Middle frontal gyrus (tissue), 1 donor: ENCODE measurements around the gene MICU2.

Source experiments
- DNase-seq: peaks from one replicate; pipeline ENCODE4 v3.0.0-alpha.2; 2015; ENCODE audit warnings: low spot score; ENCODE audit errors: extremely low spot score

MICU2 gene

GRCh38 chr13:21546372-21546771, 57.6 kb downstream of the MICU2 start:
- no peak for DNase-seq

- DNase-seq, result no peak
These were observed 59.5 kb downstream of the MICU2 start for GRCh38 chr13:21544515-21544914.

GRCh38 chr13:21542563-21542962, 61.4 kb downstream of the MICU2 start:
- DNase-seq, result no peak

DNA sequence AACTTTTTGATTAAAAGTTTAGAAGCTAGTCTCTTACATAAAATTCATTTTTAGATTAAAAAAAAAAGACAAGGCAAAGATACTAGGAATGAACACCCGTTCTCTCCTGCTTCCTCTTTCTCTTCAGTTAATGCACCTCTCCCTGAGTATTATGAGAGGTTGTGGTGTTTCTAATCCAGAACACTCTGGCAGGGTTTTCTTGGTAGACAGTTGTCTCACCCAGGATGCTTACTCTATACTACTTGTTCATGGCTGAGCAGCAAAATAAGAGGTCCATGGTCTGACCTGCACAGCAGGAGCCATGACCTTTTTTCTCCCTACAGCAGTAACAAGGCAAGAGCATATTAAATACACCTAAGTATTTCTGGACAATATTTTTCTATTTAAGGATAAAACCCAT, 62.0 kb downstream of the MICU2 start:
- no peak for DNase-seq

DNA sequence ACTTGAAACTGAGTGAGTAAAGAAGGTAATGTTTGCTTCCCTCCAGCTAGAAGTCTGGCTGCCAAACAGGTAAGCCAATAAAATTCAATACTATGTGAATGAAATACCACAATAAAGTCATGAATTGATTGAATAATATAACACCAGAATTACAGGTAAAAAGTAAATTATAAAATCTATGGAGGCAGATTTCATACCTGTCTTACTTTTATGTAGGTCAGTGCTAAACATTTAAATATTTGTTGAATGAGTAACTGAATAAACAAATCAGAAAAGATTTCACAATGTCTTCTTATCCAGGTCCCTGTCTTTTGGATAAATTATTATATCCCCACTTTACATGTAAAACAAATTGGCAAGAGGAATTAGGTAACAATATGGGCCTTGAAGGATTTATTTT, 62.7 kb downstream of the MICU2 start:
- DNase-seq, result no peak

DNA sequence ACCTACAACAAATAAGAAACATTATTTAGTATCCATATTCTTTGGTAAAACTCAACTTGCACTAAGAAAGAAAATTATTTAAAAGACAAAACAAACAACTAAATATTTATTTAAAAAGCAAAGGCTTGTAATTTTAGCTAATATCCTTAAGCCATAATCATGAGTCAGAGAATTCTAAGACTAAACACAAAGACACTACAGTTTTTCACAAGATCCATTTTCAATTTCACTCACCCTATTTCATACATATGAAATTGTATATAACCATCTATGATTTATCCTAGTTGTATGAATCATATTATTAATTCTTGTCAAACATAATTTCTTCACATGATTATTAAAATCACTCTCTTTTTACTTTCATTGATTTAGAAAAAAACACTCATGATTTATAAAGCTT, 64.3 kb downstream of the MICU2 start:
- DNase-seq, result no peak

DNA sequence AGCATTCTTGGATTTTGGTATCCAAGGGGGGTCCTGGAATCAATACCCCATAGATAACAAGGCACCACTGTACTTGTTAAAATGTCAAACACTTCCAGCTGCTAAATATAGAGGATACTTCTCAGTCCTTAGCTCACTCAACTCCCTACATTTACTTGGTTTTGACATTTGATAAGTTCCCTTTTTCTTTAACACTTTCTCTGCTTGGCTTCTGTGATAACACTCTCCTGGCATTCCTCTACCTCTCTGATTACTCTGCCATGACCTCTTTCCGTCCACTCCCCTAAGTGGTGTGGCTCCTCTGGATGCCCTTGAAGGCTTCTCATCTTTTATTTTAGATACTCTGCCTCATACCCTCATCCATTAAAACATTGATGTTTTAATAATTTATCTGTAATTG, 65.2 kb downstream of the MICU2 start:
- DNase-seq, result no peak

DNA sequence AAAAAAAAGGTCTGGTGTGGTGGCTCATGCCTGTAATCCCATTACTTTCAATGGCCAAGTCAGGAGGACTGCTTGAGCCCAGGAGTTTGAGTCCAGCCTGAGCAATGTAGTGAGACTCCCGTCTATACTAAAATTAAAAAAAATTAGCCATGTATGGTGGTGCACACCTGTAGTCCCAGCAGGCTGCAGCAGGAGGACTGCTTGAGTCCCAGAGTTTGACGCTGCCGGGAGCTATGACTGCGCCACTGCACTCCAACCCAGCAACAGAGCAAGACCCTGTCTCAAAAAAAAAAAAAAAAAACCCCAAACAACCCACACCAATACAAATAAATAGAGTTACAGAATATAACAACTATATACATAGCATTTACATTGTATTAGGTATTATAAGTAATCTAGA, 65.7 kb downstream of the MICU2 start:
- no peak for DNase-seq

GRCh38 chr13:21537105-21537504, 66.9 kb downstream of the MICU2 start:
- no peak for DNase-seq

DNA sequence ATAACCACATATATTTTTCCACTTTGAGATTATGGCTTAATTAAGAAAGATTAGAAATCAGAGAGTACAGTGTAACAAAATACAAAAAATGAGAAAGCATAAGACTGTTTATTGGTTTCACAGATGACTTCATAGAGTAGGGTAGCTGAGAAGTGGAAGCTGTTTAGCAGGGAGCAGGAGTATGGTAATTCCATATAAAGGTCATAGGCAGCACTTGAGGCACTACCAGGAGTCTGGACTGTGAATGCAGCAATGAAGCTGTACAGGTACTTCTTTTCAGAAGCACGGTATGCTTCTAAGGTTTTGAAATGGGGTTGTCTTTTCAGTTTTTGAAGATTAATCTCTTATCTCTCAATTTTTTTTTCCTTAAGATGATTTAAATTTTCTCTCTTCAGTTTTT, 69.2 kb downstream of the MICU2 start:
- DNase-seq, result no peak

DNA sequence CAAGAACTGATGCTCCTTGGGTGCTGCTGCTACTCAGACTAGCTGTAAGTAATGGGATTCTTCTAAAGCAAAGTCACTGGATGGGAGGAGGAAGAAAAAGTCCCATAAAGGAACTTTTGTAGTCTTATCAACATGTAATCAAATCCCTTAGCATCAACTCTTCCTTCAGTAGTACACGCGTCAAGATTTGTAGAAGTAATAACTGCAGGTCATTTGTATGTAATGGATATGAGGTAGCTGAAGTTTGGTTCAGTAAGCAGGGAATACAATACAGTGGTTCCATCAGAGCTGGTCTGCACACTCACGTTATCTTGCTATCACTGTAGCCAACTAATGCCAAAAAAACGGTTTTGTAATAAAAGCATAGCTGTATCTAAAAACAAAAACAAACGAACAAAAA, 72.5 kb downstream of the MICU2 start:
- DNase-seq, result no peak

DNA sequence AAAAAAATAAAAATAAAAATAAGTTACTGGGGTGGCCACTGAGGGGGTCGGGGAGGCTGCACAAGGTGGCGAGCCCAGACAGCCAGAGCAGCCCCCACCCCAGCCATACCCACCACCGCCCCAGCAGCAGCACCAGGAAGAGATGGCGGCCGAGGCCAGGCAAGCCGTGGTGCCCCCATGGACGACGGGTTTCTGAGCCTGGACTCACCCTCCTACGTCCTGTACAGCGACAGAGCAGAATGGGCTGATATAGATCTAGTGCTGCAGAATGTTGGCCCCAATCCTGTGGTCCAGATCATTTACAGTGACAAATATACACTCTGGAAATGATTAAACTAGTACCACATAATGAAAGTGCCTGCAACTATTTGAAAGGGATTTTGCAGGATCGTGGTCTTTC, 73.3 kb downstream of the MICU2 start:
- DNase-seq, result no peak

GRCh38 chr13:21529146-21529893, 74.7 kb downstream of the MICU2 start:
- DNase-seq, result no peak

DNA sequence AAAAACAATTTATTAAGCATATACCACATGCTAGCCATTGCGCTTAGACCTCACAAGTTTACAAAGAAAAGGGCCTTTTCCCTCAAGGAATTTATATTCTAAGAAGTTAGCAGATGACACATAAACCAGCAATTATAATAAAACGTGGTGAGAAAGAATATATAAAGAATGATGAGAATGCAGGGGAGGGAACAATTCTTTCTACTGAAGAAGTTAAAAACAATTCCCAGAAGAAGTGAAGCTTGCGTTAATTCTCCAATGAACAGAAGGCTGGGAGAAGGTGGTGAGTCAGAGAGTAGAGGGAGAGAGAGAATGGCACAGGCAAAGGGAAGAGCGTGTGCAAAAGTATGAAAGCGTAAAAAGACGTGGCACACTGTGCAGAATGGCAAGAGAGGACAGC, 75.4 kb downstream of the MICU2 start:
- DNase-seq, result no peak

GRCh38 chr13:21526707-21527540, 77.0 kb downstream of the MICU2 start:
- no peak for DNase-seq

GRCh38 chr13:21522847-21523246, 81.1 kb downstream of the MICU2 start:
- DNase-seq, result no peak

DNA sequence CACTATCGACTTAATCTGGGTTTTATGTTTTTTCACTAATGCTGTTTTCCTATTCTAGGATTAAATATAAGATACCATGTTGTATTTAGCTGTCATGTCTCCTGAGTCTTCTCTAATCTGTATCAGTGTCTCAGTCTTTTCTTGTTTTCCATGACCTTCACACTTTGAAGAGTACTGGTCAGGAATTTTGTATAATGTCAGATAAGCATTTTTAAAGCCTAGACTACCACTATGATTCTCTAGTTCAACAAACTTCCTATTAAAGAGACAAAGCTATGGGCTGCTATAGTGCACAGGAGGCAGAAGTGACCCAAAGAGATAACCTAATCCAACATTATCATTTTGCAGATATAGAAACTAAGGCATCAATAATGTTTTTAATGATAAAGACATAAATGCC, 81.8 kb downstream of the MICU2 start:
- no peak for DNase-seq

- no peak for DNase-seq
These were observed 85.3 kb downstream of the MICU2 start for GRCh38 chr13:21518617-21519144.

DNA sequence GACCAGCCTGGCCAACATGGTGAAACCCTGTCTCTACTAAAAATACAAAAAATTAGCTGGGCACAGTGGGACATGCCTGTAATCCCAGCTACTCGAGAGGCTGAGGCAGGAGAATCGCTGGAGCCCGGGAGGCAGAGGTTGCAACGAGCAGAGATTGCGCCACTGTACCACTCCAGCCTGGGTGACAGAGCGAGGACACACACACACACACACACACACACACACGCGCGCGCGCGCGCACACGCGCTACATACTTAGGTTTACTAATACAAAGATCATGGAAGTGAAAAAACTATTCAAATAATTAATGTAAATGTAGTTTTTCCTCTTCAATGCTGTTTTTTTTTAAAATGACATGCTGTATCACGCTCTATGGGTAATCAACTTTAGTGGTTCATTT, 86.4 kb downstream of the MICU2 start:
- no peak for DNase-seq

- no peak for DNase-seq
These were observed 87.2 kb downstream of the MICU2 start for GRCh38 chr13:21516805-21517204.

GRCh38 chr13:21511849-21512248, 92.1 kb downstream of the MICU2 start:
- no peak for DNase-seq

GRCh38 chr13:21504379-21504778, 99.6 kb downstream of the MICU2 start:
- no peak for DNase-seq

DNA sequence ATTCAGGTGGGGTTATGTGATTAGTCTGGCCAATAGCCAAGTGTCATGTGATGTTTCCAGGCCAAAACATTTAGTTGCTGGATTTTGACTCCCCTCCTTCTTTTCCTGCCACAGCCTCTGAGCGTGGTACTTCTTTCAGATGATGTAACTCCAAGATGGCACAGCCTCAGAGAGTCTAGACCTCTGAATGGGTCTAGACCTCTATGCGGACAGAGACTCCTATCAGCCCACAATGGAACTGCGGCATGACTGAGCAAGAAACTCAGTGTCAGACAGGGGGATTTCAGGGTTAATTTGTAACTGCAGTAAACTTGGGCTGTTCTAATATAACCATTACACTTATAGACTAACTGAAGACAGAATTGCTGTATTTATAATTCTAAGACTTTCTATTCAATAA, 102.3 kb downstream of the MICU2 start:
- DNase-seq, result no peak
